HPDE6-E6E7 (cell line): ENCODE measurements around the gene FAM78B.

Experiments
- DNase-seq: peaks from one replicate; pipeline ENCODE4 v3.0.0; 2011; ENCODE audit warnings: missing footprints; ENCODE audit errors: extremely low spot score

Gene FAM78B

GRCh38 chr1:166164995-166165660 is 1.7 kb downstream of the FAM78B start:
- DNase-seq, result no peak

GRCh38 chr1:166164646-166164994 is 2.2 kb downstream of the FAM78B start:
- no peak for DNase-seq

- DNase-seq, result no peak
Observed at GRCh38 chr1:166159656-166160055, 7.1 kb downstream of the FAM78B start.

GRCh38 chr1:166156674-166157073 is 10.1 kb downstream of the FAM78B start:
- no peak for DNase-seq

GRCh38 chr1:166155108-166155507 is 11.7 kb downstream of the FAM78B start:
- no peak for DNase-seq

GRCh38 chr1:166153525-166154314 is 13.1 kb downstream of the FAM78B start:
- no peak for DNase-seq

GRCh38 chr1:166152978-166153377 is 13.8 kb downstream of the FAM78B start:
- DNase-seq, result no peak

- DNase-seq, result no peak
Observed at GRCh38 chr1:166151804-166152203, 15.0 kb downstream of the FAM78B start.

- no peak for DNase-seq
Observed at GRCh38 chr1:166145499-166145898, 21.3 kb downstream of the FAM78B start.

- no peak for DNase-seq
Observed at GRCh38 chr1:166141969-166142368, 24.8 kb downstream of the FAM78B start.

- DNase-seq, result no peak
Observed at GRCh38 chr1:166140251-166140650, 26.6 kb downstream of the FAM78B start.

- DNase-seq, result no peak
Observed at GRCh38 chr1:166139735-166140134, 27.1 kb downstream of the FAM78B start.

- DNase-seq, result no peak
Observed at GRCh38 chr1:166136699-166137401, 30.0 kb downstream of the FAM78B start.

GRCh38 chr1:166136222-166136621 is 30.6 kb downstream of the FAM78B start:
- DNase-seq, result no peak

- DNase-seq, result no peak
Observed at GRCh38 chr1:166133857-166134256, 32.9 kb downstream of the FAM78B start.

GRCh38 chr1:166133276-166133841 is 33.4 kb downstream of the FAM78B start:
- DNase-seq, result no peak

GRCh38 chr1:166132496-166132895 is 34.3 kb downstream of the FAM78B start:
- no peak for DNase-seq

GRCh38 chr1:166129006-166129405 is 37.8 kb downstream of the FAM78B start:
- no peak for DNase-seq

GRCh38 chr1:166128195-166128594 is 38.6 kb downstream of the FAM78B start:
- no peak for DNase-seq

GRCh38 chr1:166127003-166127402 is 39.8 kb downstream of the FAM78B start:
- DNase-seq, result no peak

- DNase-seq, result no peak
Observed at GRCh38 chr1:166122873-166123466, 43.8 kb downstream of the FAM78B start.

- DNase-seq, result no peak
Observed at GRCh38 chr1:166121010-166121409, 45.8 kb downstream of the FAM78B start.
